NCI-H2171 treated with DMSO at 0.1 percent for 48 hours (cell line): ENCODE measurements around the gene PLS1.
"Not testable (repeated sequence)": the region's sequence is repeated elsewhere in the genome, so short reads cannot be mapped to it uniquely, and the experiment has no call there.

Source experiments
- DNase-seq: peaks from one replicate; lab custom pipeline; 2025; lab: John Stamatoyannopoulos, UW

Gene PLS1

GRCh38 chr3:142596726-142597088, 514 bp downstream of the PLS1 start:
- no peak for DNase-seq

- no peak for DNase-seq
These were observed 1.7 kb downstream of the PLS1 start for GRCh38 chr3:142597906-142598305.

GRCh38 chr3:142601713-142602112, 5.5 kb downstream of the PLS1 start:
- DNase-seq = no peak

- no peak for DNase-seq
These were observed 6.6 kb downstream of the PLS1 start for GRCh38 chr3:142602619-142603385.

- not testable (repeated sequence) for DNase-seq
These were observed 7.2 kb downstream of the PLS1 start for GRCh38 chr3:142603386-142603705.

- DNase-seq = no peak
These were observed 8.7 kb downstream of the PLS1 start for GRCh38 chr3:142604940-142605339.

GRCh38 chr3:142608631-142609030, 12.4 kb downstream of the PLS1 start:
- DNase-seq = no peak

- DNase-seq = no peak
These were observed 12.9 kb downstream of the PLS1 start for GRCh38 chr3:142609136-142609535.

GRCh38 chr3:142611206-142611605, 15.0 kb downstream of the PLS1 start:
- DNase-seq = no peak

GRCh38 chr3:142613491-142613890, 17.3 kb downstream of the PLS1 start:
- DNase-seq = no peak

GRCh38 chr3:142614059-142614626, 17.9 kb downstream of the PLS1 start:
- no peak for DNase-seq

GRCh38 chr3:142615171-142615570, 19.0 kb downstream of the PLS1 start:
- no peak for DNase-seq

- peak; percentile 97 for DNase-seq
These were observed 22.8 kb downstream of the PLS1 start for GRCh38 chr3:142618917-142619461.

- DNase-seq = no peak
These were observed 26.2 kb downstream of the PLS1 start for GRCh38 chr3:142622405-142622804.

- no peak for DNase-seq
These were observed 27.0 kb downstream of the PLS1 start for GRCh38 chr3:142623194-142623593.

GRCh38 chr3:142624341-142625152, 28.4 kb downstream of the PLS1 start:
- peak; percentile 22 for DNase-seq

- DNase-seq = no peak
These were observed 28.9 kb downstream of the PLS1 start for GRCh38 chr3:142625153-142625440.

- DNase-seq = no peak
These were observed 30.8 kb downstream of the PLS1 start for GRCh38 chr3:142626971-142627370.

- no peak for DNase-seq
These were observed 32.6 kb downstream of the PLS1 start for GRCh38 chr3:142628801-142629200.

GRCh38 chr3:142633073-142633472, 36.9 kb downstream of the PLS1 start:
- DNase-seq = peak; percentile 98

GRCh38 chr3:142636050-142636449, 39.9 kb downstream of the PLS1 start:
- no peak for DNase-seq

- no peak for DNase-seq
These were observed 40.5 kb downstream of the PLS1 start for GRCh38 chr3:142636664-142637063.

- DNase-seq = peak; percentile 55
These were observed 42.1 kb downstream of the PLS1 start for GRCh38 chr3:142638291-142638690.
